ENCODE data around the gene CLCA2.

CLCA2 gene

DNA sequence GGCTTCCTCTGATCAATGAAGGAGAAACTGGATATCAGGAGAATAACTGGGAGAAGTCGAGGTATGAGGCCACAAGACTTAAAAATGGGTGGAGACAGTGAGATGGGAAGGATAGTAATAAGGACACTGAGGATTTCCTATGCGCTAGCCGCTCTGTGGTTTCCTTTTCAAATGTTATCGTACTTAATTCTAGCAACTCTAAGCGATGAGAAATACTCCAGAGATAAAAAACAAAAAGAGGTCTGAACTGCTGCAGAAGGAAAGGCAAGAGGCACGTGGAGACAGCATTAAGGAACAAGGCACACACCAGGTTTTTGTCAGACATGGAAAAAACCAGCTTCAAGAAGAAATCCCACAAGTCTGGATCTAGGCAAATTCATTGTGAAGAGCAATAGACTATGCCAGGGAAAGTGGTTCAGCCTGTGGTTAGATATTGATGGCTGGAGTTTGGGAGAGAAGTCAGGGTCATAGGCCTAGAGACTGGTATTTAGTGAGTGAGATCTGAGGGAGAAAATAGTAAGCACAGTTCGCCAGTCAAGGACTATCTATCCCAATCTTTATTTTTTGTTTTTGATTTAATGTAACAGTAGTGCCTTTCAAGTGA, 5.3 kb downstream of the CLCA2 start:
- DNase-seq (ENCODE audit: low read depth) = no peak

DNA sequence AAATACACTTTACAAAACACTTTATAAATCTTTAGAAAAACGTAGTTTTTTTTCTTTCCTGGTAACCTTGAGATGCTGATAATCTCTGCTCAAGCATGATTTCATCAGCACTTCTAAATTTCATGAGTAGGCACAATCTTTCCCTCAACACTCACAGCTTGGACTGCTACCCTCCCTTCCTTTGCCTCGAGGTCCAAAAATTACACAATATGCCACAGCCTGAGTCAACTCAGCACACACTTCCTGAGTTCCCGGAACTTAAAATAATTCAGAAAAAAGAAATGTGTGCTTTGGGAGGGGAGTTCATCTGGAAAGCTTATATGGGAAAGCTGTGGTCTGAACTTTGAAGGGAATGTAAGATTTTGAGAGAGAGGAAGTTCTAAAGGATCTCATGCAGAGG, 5.9 kb downstream of the CLCA2 start:
- DNase-seq (ENCODE audit: low read depth) = no peak

DNA sequence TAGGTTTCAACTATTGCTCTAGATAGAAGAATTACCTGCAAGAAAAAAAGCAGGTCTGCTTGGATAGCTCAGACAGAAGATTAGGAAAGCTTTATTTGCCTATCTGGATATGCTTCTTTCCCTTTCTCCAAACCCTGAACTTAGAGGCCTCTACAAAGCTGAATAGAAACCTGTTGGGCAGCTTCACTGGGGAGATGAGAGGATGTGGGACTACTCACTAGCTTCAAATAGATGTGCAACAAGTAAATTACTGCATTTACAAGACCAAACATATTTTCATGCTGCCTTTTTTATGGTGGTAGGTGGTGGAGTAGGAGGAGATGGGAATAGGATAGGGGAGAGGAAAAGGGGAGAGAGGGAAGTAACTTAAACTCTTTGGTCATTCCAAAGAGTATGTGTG, 6.4 kb downstream of the CLCA2 start:
- no peak for DNase-seq (ENCODE audit: low read depth)

DNA sequence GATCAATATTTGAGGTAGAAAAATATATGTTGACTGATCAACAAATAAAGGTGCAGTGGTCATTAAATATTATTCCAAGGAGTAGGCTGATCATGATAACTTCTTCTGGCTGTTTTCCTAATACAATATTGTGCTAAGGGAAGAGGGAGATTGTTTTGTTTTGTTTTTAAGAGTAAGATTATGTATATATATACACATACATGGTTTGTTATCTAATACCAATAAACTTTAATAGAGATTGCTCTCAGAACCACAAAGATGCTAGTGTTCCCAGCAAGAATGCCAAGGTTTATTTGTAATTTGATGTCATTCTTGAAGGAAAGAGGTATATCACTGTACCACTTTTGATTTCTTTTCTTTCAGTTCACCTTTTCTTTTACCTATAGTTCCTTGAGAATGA, 10.1 kb downstream of the CLCA2 start:
- DNase-seq (ENCODE audit: low read depth) = no peak

- no peak for DNase-seq (ENCODE audit: low read depth)
Measured at GRCh38 chr1:86435327-86435726, 11.4 kb downstream of the CLCA2 start.

DNA sequence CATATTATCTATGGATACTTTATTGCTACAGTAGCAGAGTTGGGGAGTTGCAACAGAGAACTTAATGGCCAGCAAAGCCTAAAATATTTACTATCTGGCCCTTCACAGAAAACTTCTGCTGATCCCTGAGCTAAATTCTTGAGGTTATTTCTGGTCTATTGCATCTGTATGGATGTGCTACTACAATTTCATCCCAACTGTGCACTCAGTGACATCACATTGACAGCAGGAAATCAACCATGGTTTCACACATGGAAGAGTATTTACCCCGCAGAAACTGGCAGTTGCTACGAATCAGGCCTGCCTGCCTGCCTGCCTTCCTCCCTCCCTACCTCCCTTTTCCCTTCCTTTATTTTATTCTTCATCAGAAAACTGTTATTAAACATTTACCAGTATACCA, 12.1 kb downstream of the CLCA2 start:
- DNase-seq (ENCODE audit: low read depth) = no peak

DNA sequence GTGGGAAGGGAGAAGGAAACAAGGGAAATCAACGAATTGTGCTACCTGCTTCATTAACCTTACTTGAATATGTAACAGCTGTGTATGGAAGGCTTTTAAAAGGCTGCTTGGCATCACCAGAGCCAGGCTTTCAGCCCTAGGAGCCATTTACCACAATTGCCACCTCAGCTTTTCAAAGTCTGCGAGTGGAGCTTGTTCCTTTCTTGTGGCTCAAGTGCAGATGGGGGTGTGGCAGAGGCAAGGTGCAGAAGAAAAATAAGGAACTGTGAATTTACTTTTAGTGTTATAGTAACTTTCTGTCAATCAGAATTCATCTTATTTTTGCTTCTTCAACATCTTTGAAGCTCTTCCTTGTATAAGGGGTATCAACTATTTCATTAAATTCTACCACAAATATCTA, 17.6 kb downstream of the CLCA2 start:
- no peak for DNase-seq (ENCODE audit: low read depth)

GRCh38 chr1:86441997-86442396, 18.0 kb downstream of the CLCA2 start:
- DNase-seq (ENCODE audit: low read depth) = no peak

- no peak for DNase-seq (ENCODE audit: low read depth)
Measured at GRCh38 chr1:86445919-86446318, 21.9 kb downstream of the CLCA2 start.

DNA sequence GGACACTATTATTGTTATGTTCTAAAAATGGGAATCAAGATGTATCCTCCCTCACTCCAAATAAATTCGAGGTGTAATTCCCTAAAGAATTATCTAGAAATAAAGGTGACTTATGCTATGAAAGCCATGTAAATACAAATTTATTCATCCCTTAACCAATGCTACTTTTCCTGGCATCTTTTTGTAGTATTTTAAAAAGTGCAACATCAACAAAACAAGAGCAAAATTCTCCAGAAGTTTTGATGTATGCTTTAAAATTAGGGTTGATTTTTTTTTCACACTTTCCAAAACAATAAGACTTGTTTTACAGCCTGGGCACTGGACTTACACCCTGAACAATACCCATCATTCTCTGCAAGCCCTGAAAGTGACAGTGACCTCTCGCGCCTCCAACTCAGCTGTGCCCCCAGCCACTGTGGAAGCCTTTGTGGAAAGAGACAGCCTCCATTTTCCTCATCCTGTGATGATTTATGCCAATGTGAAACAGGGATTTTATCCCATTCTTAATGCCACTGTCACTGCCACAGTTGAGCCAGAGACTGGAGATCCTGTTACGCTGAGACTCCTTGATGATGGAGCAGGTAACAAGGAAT, 23.3 kb downstream of the CLCA2 start:
- no peak for DNase-seq (ENCODE audit: low read depth)

DNA sequence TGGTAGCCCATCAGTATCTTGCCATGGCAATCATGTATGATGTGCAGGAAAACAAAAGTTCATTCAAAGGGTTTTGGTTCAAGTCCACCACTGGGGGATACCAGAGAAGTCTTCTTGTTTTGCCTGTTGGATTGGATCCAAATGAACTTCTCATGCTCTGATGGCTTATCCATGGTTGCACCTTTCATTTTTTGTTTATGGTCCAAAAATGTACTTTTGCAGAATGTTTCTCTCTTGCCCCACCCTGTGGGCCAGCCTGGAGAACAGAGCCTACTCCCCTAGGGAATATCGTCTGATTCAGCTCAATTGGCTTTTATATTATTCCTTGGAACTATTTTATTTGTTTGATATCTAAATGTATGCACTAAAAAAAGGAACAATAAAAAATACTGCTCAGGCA, 24.7 kb downstream of the CLCA2 start:
- no peak for DNase-seq (ENCODE audit: low read depth)

DNA sequence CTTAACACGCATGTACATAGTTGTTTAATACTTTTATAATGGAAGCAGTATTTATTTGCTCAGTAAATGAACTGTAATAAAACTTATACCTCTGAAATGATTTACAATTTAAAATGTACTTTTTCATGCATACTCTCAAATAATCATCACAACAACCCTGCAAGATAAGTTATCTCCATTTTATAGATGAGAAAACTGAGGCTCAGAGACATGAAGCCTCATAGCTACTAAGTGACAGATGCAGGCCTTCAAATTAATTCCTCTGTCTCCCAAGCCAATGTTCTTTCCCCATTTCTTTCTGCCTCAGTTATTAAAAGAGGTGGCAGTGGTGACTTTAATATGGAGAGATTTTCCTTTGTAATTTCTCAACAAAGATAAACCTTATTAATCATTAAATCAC, 25.1 kb downstream of the CLCA2 start:
- DNase-seq (ENCODE audit: low read depth) = no peak

DNA sequence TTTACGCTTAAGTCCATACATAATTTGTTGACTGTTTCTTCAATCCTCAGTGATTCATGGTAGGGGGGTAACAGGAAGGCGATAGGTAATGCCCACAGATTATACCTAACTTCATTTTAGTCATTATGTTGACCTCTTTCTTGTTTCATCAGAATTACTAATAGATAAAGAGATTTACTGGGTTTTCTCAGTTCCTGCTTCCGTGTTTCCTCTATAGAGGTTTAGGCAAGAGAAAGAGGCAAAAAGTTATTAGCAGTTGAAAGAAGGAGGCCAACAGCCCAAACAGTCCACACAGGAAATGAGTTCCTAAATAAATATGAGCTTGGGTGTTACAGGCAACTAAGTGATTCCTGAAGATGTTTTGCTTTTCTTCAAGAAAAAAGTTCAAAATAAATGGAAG, 26.9 kb downstream of the CLCA2 start:
- DNase-seq (ENCODE audit: low read depth) = no peak

DNA sequence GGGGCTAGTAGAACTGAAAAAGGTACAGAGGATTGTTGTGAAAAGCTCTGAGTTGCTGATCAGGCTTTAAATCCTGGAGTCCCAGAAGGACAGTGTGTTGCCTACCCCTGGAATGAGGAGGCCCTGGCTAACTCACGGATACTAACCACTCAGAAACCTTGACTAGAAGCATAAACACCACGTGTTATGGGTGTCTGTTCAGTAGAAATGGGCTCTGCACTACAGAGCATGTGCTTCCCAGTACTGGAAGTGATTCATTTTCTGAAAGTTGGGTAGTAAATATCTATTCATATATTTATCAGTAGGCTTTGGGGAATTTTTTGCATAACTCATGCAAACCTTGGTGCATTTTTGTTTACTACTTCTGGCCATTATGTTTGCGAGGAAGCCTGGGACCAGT, 29.7 kb downstream of the CLCA2 start:
- no peak for DNase-seq (ENCODE audit: low read depth)

DNA sequence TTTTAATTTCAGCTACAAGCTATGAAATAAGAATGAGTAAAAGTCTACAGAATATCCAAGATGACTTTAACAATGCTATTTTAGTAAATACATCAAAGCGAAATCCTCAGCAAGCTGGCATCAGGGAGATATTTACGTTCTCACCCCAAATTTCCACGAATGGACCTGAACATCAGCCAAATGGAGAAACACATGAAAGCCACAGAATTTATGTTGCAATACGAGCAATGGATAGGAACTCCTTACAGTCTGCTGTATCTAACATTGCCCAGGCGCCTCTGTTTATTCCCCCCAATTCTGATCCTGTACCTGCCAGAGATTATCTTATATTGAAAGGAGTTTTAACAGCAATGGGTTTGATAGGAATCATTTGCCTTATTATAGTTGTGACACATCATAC, 31.1 kb downstream of the CLCA2 start:
- no peak for DNase-seq (ENCODE audit: low read depth)

DNA sequence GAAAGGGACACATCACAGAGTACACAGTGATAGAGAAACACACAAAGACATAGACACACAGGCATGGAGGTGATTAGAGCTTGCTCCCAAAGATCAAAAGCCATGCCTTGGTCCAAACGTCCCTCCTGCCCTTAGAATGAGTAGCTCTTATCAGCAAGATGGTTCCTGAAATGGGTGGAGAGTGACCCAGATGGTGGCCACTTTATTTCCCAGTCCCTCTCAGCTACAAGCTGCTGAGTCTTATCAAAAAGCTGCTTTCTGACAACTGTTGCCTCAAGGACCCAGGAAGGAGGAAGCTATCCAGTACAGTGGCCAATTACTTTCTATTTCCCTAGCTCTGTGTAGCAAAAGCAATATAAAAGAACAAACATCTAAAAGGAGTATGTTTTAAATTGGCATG, 37.0 kb downstream of the CLCA2 start:
- DNase-seq (ENCODE audit: low read depth) = no peak

GRCh38 chr1:86461482-86461881, 37.5 kb downstream of the CLCA2 start:
- DNase-seq (ENCODE audit: low read depth) = no peak

DNA sequence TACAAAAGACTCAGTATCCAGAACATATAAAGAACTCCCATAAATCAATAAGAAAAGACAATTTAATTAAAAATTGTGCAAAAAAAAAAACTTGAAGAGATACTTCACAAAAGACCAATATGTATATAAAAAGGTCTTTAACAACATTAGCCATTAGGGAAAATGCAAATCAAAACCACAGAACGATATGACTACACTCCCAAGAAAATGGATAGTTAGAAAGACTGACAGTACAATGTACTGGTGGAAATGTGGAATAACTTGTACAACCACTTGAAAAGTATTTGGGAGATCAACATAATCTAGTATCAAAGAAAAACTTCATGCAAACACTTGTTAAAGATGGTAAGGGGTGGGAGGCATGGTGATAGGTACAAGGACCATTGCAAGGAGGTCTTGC, 40.8 kb downstream of the CLCA2 start:
- DNase-seq (ENCODE audit: low read depth) = no peak

- no peak for DNase-seq (ENCODE audit: low read depth)
Measured at GRCh38 chr1:86466109-86466844, 42.3 kb downstream of the CLCA2 start.

- no peak for DNase-seq (ENCODE audit: low read depth)
Measured at GRCh38 chr1:86466986-86467385, 43.0 kb downstream of the CLCA2 start.

DNA sequence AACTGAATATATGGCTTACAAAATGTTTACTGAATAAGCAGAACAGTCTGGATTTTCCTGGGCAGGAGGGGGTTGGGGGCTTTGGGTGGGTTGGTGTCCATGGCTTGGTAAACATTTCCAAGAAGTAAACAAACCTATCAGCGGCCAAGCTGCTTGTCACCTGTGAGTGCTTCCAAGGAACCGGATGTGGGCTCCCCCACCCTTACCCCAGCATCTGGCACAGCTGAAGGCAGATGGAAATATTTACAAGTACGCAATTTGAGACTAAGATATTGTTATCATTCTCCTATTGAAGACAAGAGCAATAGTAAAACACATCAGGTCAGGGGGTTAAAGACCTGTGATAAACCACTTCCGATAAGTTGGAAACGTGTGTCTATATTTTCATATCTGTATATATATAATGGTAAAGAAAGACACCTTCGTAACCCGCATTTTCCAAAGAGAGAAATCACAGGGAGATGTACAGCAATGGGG, 44.6 kb downstream of the CLCA2 start, which contains the start of gene CLCA1:
TSS of gene CLCA1 (plus strand) at position 427 of the 477 bp plus-strand sequence. CDS start at position 472, 45 bp downstream.
- DNase-seq (ENCODE audit: low read depth) = no peak

- DNase-seq (ENCODE audit: low read depth) = no peak
Measured at GRCh38 chr1:86470859-86471258, 46.9 kb downstream of the CLCA2 start.

DNA sequence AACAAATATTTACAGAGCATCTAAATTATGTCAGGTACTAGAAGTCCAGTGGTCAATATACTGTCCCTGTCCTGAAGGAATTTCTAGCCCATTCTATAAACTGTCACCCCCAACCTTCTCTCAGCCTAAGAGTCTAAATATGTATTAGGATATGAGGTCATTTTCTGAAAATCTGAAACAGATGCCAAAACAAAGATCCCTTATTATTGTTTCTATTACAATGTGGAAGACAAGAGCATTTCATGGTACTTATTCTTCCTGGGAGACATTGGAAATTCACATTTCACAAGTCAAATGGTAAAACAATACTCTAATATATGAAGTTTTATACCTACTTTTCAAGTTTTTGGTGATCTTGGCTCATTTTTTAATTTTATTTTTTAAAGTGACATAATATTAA, 47.3 kb downstream of the CLCA2 start:
- DNase-seq (ENCODE audit: low read depth) = no peak

- DNase-seq (ENCODE audit: low read depth) = no peak
Measured at GRCh38 chr1:86472152-86472551, 48.2 kb downstream of the CLCA2 start.
